ENCODE data around the gene CTSW.

Gene CTSW

GRCh38 chr11:65865550-65866172 is 14.0 kb upstream of the CTSW start:
- DNase-seq (ENCODE audit: low spot score): no peak
- no peak for TF ChIP-seq CTCF (IDR thresholded peaks at IDR 0.05)
- no peak overlapping the region for H3K4me3 ChIP-seq
- H3K27ac ChIP-seq: no peak overlapping the region

GRCh38 chr11:65866509-65867283 is 12.9 kb upstream of the CTSW start:
- Histone ChIP-seq H3K27ac (no peak overlapping the region), H3K4me3 (no peak overlapping the region)
- DNase-seq (ENCODE audit: low spot score): no peak
- no peak for TF ChIP-seq CTCF (IDR thresholded peaks at IDR 0.05)

GRCh38 chr11:65867284-65868071 is 12.2 kb upstream of the CTSW start:
- Histone ChIP-seq H3K27ac (no peak overlapping the region), H3K4me3 (no peak overlapping the region)
- no peak for TF ChIP-seq CTCF (IDR thresholded peaks at IDR 0.05)
- no peak for DNase-seq (ENCODE audit: low spot score)

GRCh38 chr11:65868076-65868667 is 11.5 kb upstream of the CTSW start:
- Histone ChIP-seq H3K27ac (no peak overlapping the region), H3K4me3 (no peak overlapping the region)
- no peak for TF ChIP-seq CTCF (IDR thresholded peaks at IDR 0.05)
- no peak for DNase-seq (ENCODE audit: low spot score)

GRCh38 chr11:65868907-65869306 is 10.7 kb upstream of the CTSW start:
- DNase-seq (ENCODE audit: low spot score): no peak
- H3K4me3 ChIP-seq: no peak overlapping the region
- no peak for TF ChIP-seq CTCF (IDR thresholded peaks at IDR 0.05)
- no peak overlapping the region for H3K27ac ChIP-seq

GRCh38 chr11:65869643-65870306 is 9.9 kb upstream of the CTSW start:
- peak overlapping the region in 1 of 2 donors; percentile 95 for H3K27ac ChIP-seq
- no peak for DNase-seq (ENCODE audit: low spot score)
- H3K4me3 ChIP-seq: no peak overlapping the region
- TF ChIP-seq CTCF (IDR thresholded peaks at IDR 0.05): no peak

Measured in coronary artery (tissue), 2 donors.